Purkinje cell (primary cell): ENCODE results near the gene TGFBR1. TPM values are rescaled to one million over a fixed set of nuclear protein-coding genes. Genes with fewer than 3 reads are reported as not detected.

Experiments
- polyA plus RNA-seq: library from polyadenylated mRNA; unstranded; fragments of >200 nt; fragmentation: Nextera tagmentation; gene quantifications from 2 replicates; pipeline ENCODE4 v1.2.1, GENCODE V29; 2014

Gene TGFBR1
- 3.1 and 4.2 TPM in 2 replicates for polyA plus RNA-seq

GRCh38 chr9:99104459-99105151 is at the start of gene TGFBR1:
TSS of gene TGFBR1 (plus strand) at chr9:99105113. CDS start at chr9:99105206, 93 bp downstream.

Other genes with a start within 250 kb of the TGFBR1 start
- gene COL15A1, start 161.2 kb upstream of the TGFBR1 start, polyA plus RNA-seq = 0.04 TPM in 1 of 2 replicates, not detected in the other
- 22.8 and 30.5 TPM in 2 replicates for gene ALG2, start 116.8 kb downstream of the TGFBR1 start, polyA plus RNA-seq
- 126 and 151 TPM in 2 replicates for gene SEC61B, start 117.2 kb downstream of the TGFBR1 start, polyA plus RNA-seq